GM21723 (cell line): Measurements from ENCODE around the gene CARS1.

Experiments used
- ATAC-seq: cut with Tn5 transposase; IDR thresholded peaks from one replicate; pipeline ENCODE4 v1.9.1; 2021; ENCODE audit warnings: mild to moderate bottlenecking, moderate library complexity; ENCODE audit not compliant: unreplicated experiment

The CARS1 gene

GRCh38 chr11:3057069-3057963 is at the start of gene CARS1:
Gene CARS1 (minus strand): TSS chr11:3057423. CDS start chr11:3057367, 56 bp downstream.
- ATAC-seq = peak; percentile 97

GRCh38 chr11:3105791-3106735 is 48.8 kb upstream of the CARS1 start:
- ATAC-seq = no peak

- ATAC-seq = no peak
Observed at GRCh38 chr11:3104961-3105790, 48.0 kb upstream of the CARS1 start.

GRCh38 chr11:3104051-3104714 is 47.0 kb upstream of the CARS1 start:
- no peak for ATAC-seq

GRCh38 chr11:3103076-3103475 is 45.9 kb upstream of the CARS1 start:
- no peak for ATAC-seq

- no peak for ATAC-seq
Observed at GRCh38 chr11:3102641-3102921, 45.4 kb upstream of the CARS1 start.

- no peak for ATAC-seq
Observed at GRCh38 chr11:3101921-3102640, 44.9 kb upstream of the CARS1 start.

GRCh38 chr11:3099178-3099577 is 42.0 kb upstream of the CARS1 start:
- ATAC-seq = no peak

- no peak for ATAC-seq
Observed at GRCh38 chr11:3096909-3097530, 39.8 kb upstream of the CARS1 start.

- ATAC-seq = no peak
Observed at GRCh38 chr11:3095712-3096361, 38.6 kb upstream of the CARS1 start.

- ATAC-seq = no peak
Observed at GRCh38 chr11:3094223-3094824, 37.1 kb upstream of the CARS1 start.

GRCh38 chr11:3093281-3094191 is 36.3 kb upstream of the CARS1 start:
- ATAC-seq = no peak

GRCh38 chr11:3092603-3093141 is 35.4 kb upstream of the CARS1 start:
- no peak for ATAC-seq

- peak; percentile 78 for ATAC-seq
Observed at GRCh38 chr11:3091846-3092602, 34.8 kb upstream of the CARS1 start.

- ATAC-seq = no peak
Observed at GRCh38 chr11:3091081-3091845, 34.0 kb upstream of the CARS1 start.
